ENCODE results near the gene NSUN4.
A peak's percentile ranks its signal among the peaks of the same experiment; 100 is the strongest.
"Not testable (repeated sequence)": the region's sequence is repeated elsewhere in the genome, so short reads cannot be mapped to it uniquely, and the experiment has no call there.

The NSUN4 gene

GRCh38 chr1:46364612-46365011, 24.0 kb downstream of the NSUN4 start:
- Histone ChIP-seq H3K36me3 (peaks cover 13% of the 10 kb centered on the region), H3K4me1 (ENCODE audit: control insufficient read depth in 1 of 2, insufficient read depth in 1 of 2, low read depth in 1 of 2, low read length in 1 of 2) (peaks cover 2% of the 10 kb centered on the region in 2 experiments), H3K27ac (no peak overlapping the region), H3K4me3 (ENCODE audit: low read depth in 1 of 2, low read length in 1 of 2) (no peak overlapping the region), H3K9me3 (no peaks in the 10 kb centered on the region), H3K27me3 (no peaks in the 10 kb centered on the region)
- no peak for TF ChIP-seq CTCF (IDR thresholded peaks at IDR 0.05)

- Histone ChIP-seq H3K4me1 (ENCODE audit: control insufficient read depth in 1 of 2, insufficient read depth in 1 of 2, low read depth in 1 of 2, low read length in 1 of 2) (peaks cover 13% of the 10 kb centered on the region in 2 experiments), H3K36me3 (peaks cover 13% of the 10 kb centered on the region)
- not testable (repeated sequence) for H3K9me3 ChIP-seq; H3K27ac ChIP-seq; H3K4me3 ChIP-seq (ENCODE audit: low read depth in 1 of 2, low read length in 1 of 2); H3K27me3 ChIP-seq
Measured at GRCh38 chr1:46365796-46366195, 25.2 kb downstream of the NSUN4 start.

GRCh38 chr1:46367072-46367471, 26.5 kb downstream of the NSUN4 start:
- Histone ChIP-seq H3K27ac (no peak overlapping the region), H3K4me1 (ENCODE audit: control insufficient read depth in 1 of 2, insufficient read depth in 1 of 2, low read depth in 1 of 2, low read length in 1 of 2) (peaks cover 17 to 23% of the 10 kb centered on the region in 2 experiments), H3K4me3 (ENCODE audit: low read depth in 1 of 2, low read length in 1 of 2) (no peak overlapping the region), H3K9me3 (no peaks in the 10 kb centered on the region), H3K27me3 (no peaks in the 10 kb centered on the region), H3K36me3 (peaks cover 3% of the 10 kb centered on the region)
- TF ChIP-seq CTCF (IDR thresholded peaks at IDR 0.05): no peak

GRCh38 chr1:46367701-46368100, 27.1 kb downstream of the NSUN4 start:
- H3K27ac ChIP-seq; H3K27me3 ChIP-seq; H3K36me3 ChIP-seq; H3K4me3 ChIP-seq (ENCODE audit: low read depth in 1 of 2, low read length in 1 of 2); H3K9me3 ChIP-seq: not testable (repeated sequence)
- peaks cover 22 to 29% of the 10 kb centered on the region in 2 experiments for H3K4me1 ChIP-seq (ENCODE audit: control insufficient read depth in 1 of 2, insufficient read depth in 1 of 2, low read depth in 1 of 2, low read length in 1 of 2)

GRCh38 chr1:46368791-46369190, 28.2 kb downstream of the NSUN4 start:
- Histone ChIP-seq H3K36me3 (no peaks in the 10 kb centered on the region), H3K4me1 (ENCODE audit: control insufficient read depth in 1 of 2, insufficient read depth in 1 of 2, low read depth in 1 of 2, low read length in 1 of 2) (peaks cover 32 to 40% of the 10 kb centered on the region in 2 experiments), H3K27me3 (no peaks in the 10 kb centered on the region), H3K4me3 (ENCODE audit: low read depth in 1 of 2, low read length in 1 of 2) (no peak overlapping the region), H3K27ac (peak overlapping the region; percentile 82), H3K9me3 (no peaks in the 10 kb centered on the region)
- TF ChIP-seq CTCF (IDR thresholded peaks at IDR 0.05): no peak

GRCh38 chr1:46369542-46370213, 29.1 kb downstream of the NSUN4 start:
- peaks cover 41 to 49% of the 10 kb centered on the region in 2 experiments for H3K4me1 ChIP-seq (ENCODE audit: control insufficient read depth in 1 of 2, insufficient read depth in 1 of 2, low read depth in 1 of 2, low read length in 1 of 2)
- H3K36me3 ChIP-seq: no peaks in the 10 kb centered on the region
- H3K27ac ChIP-seq: peak overlapping the region; percentile 82

More at GRCh38 chr1:46369542-46370213, 29.1 kb downstream of the NSUN4 start:
- H3K9me3 ChIP-seq: no peaks in the 10 kb centered on the region
- no peaks in the 10 kb centered on the region for H3K27me3 ChIP-seq
- no peak for TF ChIP-seq CTCF (IDR thresholded peaks at IDR 0.05)
- H3K4me3 ChIP-seq (ENCODE audit: low read depth in 1 of 2, low read length in 1 of 2): no peak overlapping the region
